Endothelial cell of umbilical vein (primary cell): Measurements from ENCODE around the gene SMTNL2. TPM values are rescaled to one million over a fixed set of nuclear protein-coding genes. Genes with fewer than 3 reads are reported as not detected.

Experiments used
- BruUV-seq: library from RNA; stranded (reverse); fragments of 400-500 nt; replicated peaks from 2 replicates; lab custom pipeline; 2021; lab: Mats Ljungman, UMichigan
- CTCF ChIA-PET: fragments of 300-600, 350-600 bp; sonication (Branson Sonifier 250); formaldehyde crosslinking; loops from one replicate; lab custom pipeline; 2021; ENCODE audit warnings: antibody characterized with exemption, inconsistent platforms; lab: Charles Lee
- POLR2A ChIA-PET: fragments of 300-600, 350-600 bp; sonication (Branson Sonifier 250); formaldehyde crosslinking; loops from one replicate; lab custom pipeline; 2021; ENCODE audit warnings: antibody characterized with exemption, inconsistent platforms; lab: Charles Lee
- DNase-seq: peaks from one replicate; pipeline ENCODE4 v3.0.0-alpha.2; 2011; ENCODE audit warnings: low read depth, low spot score
- FAIRE-seq: peaks from 2 replicates; lab custom pipeline; 2011; peaks lifted over from hg19 to GRCh38; lab: Jason Lieb, UNC
- H2AFZ ChIP-seq: 2 replicates; pipeline ENCODE4 v1.6.0; 2012; ENCODE audit warnings: low read depth, low read length, control low read depth, inconsistent platforms
- H3K27ac ChIP-seq: 2 replicates; pipeline ENCODE4 v1.5.1; 2011; ENCODE audit warnings: low read depth, mild to moderate bottlenecking, control low read depth, low read length, moderate library complexity; ENCODE audit not compliant: insufficient read depth
- H3K27me3 ChIP-seq, 2 experiments: 2 replicates each; pipeline versions ENCODE4 v1.6.0 to v1.6.1; 2011; ENCODE audit warnings: low read length in 2 of 2, mixed read lengths in 1 of 2; ENCODE audit not compliant: control insufficient read depth in 2 of 2, insufficient read depth in 2 of 2
- H3K36me3 ChIP-seq, 2 experiments: 2 replicates in 1 of 2; 3 replicates in 1 of 2; pipeline ENCODE4 v1.5.1; 2011; ENCODE audit warnings: low read length in 2 of 2, mild to moderate bottlenecking in 1 of 2, moderate library complexity in 1 of 2; ENCODE audit not compliant: control insufficient read depth in 2 of 2, insufficient read depth in 2 of 2; ENCODE audit errors: extremely low read depth in 1 of 2
- H3K4me1 ChIP-seq: 3 replicates; pipeline ENCODE4 v1.5.1; 2011; ENCODE audit warnings: mild to moderate bottlenecking, low read length; ENCODE audit not compliant: control insufficient read depth, insufficient read depth; ENCODE audit errors: extremely low read depth
- H3K4me2 ChIP-seq: 2 replicates; pipeline ENCODE4 v1.6.1; 2011; ENCODE audit warnings: low read length, control low read depth, mixed read lengths; ENCODE audit not compliant: insufficient read depth
- H3K4me3 ChIP-seq, 3 experiments: fragments of 200-600 bp in 1 of 3; sonication (generic), shearing (Covaris generic) in 1 of 3; replicated peaks in 1 of 3; 2 replicates each; pipeline ENCODE4 v1.5.1; 2011 to 2016; ENCODE audit warnings: control low read depth in 3 of 3, low read length in 3 of 3, mild to moderate bottlenecking in 2 of 3, inconsistent platforms in 1 of 3, low read depth in 1 of 3, moderate library complexity in 1 of 3; ENCODE audit not compliant: insufficient read depth in 1 of 3
- H3K79me2 ChIP-seq: 2 replicates; pipeline ENCODE4 v1.6.0; 2012; ENCODE audit warnings: low read length, inconsistent platforms; ENCODE audit not compliant: control insufficient read depth, insufficient read depth
- H3K9ac ChIP-seq: replicated peaks from 2 replicates; pipeline ENCODE3; 2011; ENCODE audit warnings: low read length, control low read depth; ENCODE audit not compliant: insufficient read depth; ENCODE audit errors: extremely low read depth
- H3K9me1 ChIP-seq: replicated peaks from 3 replicates; pipeline ENCODE4 v1.6.0; 2011; ENCODE audit warnings: mild to moderate bottlenecking, low read length; ENCODE audit not compliant: control insufficient read depth, insufficient read depth; ENCODE audit errors: extremely low read depth
- H3K9me3 ChIP-seq: replicated peaks from 2 replicates; pipeline ENCODE4 v1.5.1; 2012; ENCODE audit warnings: low read length, inconsistent platforms; ENCODE audit not compliant: control insufficient read depth, insufficient read depth
- H4K20me1 ChIP-seq: replicated peaks from 2 replicates; pipeline ENCODE3; 2011; ENCODE audit warnings: mild to moderate bottlenecking, low read length; ENCODE audit not compliant: control insufficient read depth, insufficient read depth; ENCODE audit errors: extremely low read depth
- EZH2 ChIP-seq: IDR thresholded peaks from 2 replicates; pipeline ENCODE4 v1.6.1; 2012; ENCODE audit warnings: borderline replicate concordance, low read depth, mild to moderate bottlenecking, moderate library complexity, low read length, inconsistent platforms; ENCODE audit not compliant: severe bottlenecking
- FOS ChIP-seq: IDR thresholded peaks from 2 replicates; pipeline ENCODE4 v1.6.1; 2011; ENCODE audit warnings: mild to moderate bottlenecking, low read length, moderate library complexity, borderline replicate concordance; ENCODE audit not compliant: insufficient read depth
- GATA2 ChIP-seq: IDR thresholded peaks from 2 replicates; pipeline ENCODE4 v1.7.0; 2011; ENCODE audit warnings: low read depth, mild to moderate bottlenecking, moderate library complexity, mixed read lengths, low read length; ENCODE audit not compliant: insufficient read length, insufficient read depth
- JUN ChIP-seq: IDR thresholded peaks from 2 replicates; pipeline ENCODE4 v1.6.1; 2011; ENCODE audit warnings: borderline replicate concordance, low read depth; ENCODE audit not compliant: insufficient read length, insufficient read depth
- MYC ChIP-seq: IDR thresholded peaks from one replicate; pipeline ENCODE4 v1.6.1; 2011; ENCODE audit warnings: mild to moderate bottlenecking, low read depth, low read length
- POLR2A ChIP-seq: IDR thresholded peaks from 2 replicates; pipeline ENCODE4 v1.6.1; 2012; ENCODE audit warnings: low read depth, mild to moderate bottlenecking, control low read depth, low read length
- POLR2AphosphoS5 ChIP-seq: IDR thresholded peaks from 2 replicates; pipeline ENCODE4 v1.6.1; 2012; ENCODE audit warnings: low read depth, mild to moderate bottlenecking, control low read depth, low read length, moderate library complexity; ENCODE audit not compliant: insufficient read depth
- dilution Hi-C: fragments of 300-500 bp; cut with MboI; formaldehyde crosslinking; loops from one replicate; pipeline ENCODE4 v1.15.0; 2019; ENCODE audit warnings: low sequenced_read_pairs; ENCODE audit not compliant: extremely low pct_ligation_motif_present
- intact Hi-C: fragments of 100-400 bp; cut with micrococcal nuclease; formaldehyde crosslinking; loops from one replicate; pipeline ENCODE4 v1.10.0; 2022
- polyA plus RNA-seq, 4 experiments: library from polyadenylated mRNA; depleted of rRNA in 3 of 4; stranded (reverse) in 3 of 4; unstranded in 1 of 4; fragments of >200 nt; gene quantifications; 2 replicates each; pipeline versions ENCODE4 v1.2.1 to v1.2.3, GENCODE V29; 2011 to 2012; ENCODE audit warnings: missing spikeins in 1 of 4
- total RNA-seq: library from RNA; stranded (reverse); gene quantifications from 2 replicates; pipeline ENCODE4 v1.2.3, GENCODE V29; 2021
- TF ChIP-seq, protein P1 (sequence below), 2 donors: IDR thresholded peaks; 1 replicate in 1 of 2; 2 replicates in 1 of 2; pipeline ENCODE4 v1.5.1; 2011; ENCODE audit warnings: low read length in 2 of 2, mild to moderate bottlenecking in 2 of 2, moderate library complexity in 2 of 2, control low read depth in 1 of 2, inconsistent platforms in 1 of 2, low read depth in 1 of 2; ENCODE audit not compliant: insufficient read depth in 1 of 2; ENCODE audit errors: extremely low read depth in 1 of 2
- TF ChIP-seq, protein P2 (sequence below): IDR thresholded peaks from 2 replicates; pipeline ENCODE4 v1.6.1; 2011; ENCODE audit not compliant: insufficient read depth, insufficient read length

SMTNL2 gene
- total and polyA plus RNA-seq, 2 donors (not counting 3 experiments of a cell fraction or from before 2014, with no cell fraction given) = not detected

DNA sequence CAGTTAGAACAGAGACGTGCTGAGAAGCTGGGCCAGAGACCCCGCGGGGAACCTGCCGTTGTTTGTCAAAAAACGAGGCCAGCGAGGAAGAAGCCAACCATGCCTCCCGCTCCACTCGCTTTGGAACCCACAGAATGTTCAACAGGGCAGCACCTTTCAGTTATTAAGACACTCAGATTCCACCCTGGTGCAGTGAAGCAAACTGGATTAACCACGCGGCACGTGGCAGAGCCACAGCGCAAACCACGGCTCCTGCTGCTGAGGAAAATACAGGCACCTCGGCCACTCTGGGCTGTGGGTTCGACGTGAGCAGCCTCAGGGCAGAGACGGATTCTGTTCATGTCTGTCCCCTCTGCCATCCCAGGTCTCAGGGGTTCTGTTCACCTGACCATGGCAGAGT, 32.8 kb downstream of the SMTNL2 start:
- no peaks in the 10 kb centered on the region for H3K9me1 ChIP-seq
- intact Hi-C loops (no loop called here), dilution Hi-C loops (no loop called here)
- H3K9me3 ChIP-seq = no peaks in the 10 kb centered on the region
- BruUV-seq = no TSS peak
- no peaks in the 10 kb centered on the region for H3K4me1 ChIP-seq
- ChIA-PET POLR2A (no interaction called here), CTCF (interaction anchor here (1.0 to 1.3 kb wide), 2 partner anchors 8 to 10 kb away, joined by 3 read pairs; no protein-coding TSS in a partner anchor)
- no peaks in the 10 kb centered on the region for H3K79me2 ChIP-seq
- no peaks in the 10 kb centered on the region for H3K36me3 ChIP-seq
- FAIRE-seq (no peak), DNase-seq (no peak)
- TF ChIP-seq FOS (no peak), EZH2 (no peak), POLR2AphosphoS5 (no peak), JUN (no peak), POLR2A (no peak), MYC (no peak), GATA2 (no peak)
- TF ChIP-seq, protein P1, sequence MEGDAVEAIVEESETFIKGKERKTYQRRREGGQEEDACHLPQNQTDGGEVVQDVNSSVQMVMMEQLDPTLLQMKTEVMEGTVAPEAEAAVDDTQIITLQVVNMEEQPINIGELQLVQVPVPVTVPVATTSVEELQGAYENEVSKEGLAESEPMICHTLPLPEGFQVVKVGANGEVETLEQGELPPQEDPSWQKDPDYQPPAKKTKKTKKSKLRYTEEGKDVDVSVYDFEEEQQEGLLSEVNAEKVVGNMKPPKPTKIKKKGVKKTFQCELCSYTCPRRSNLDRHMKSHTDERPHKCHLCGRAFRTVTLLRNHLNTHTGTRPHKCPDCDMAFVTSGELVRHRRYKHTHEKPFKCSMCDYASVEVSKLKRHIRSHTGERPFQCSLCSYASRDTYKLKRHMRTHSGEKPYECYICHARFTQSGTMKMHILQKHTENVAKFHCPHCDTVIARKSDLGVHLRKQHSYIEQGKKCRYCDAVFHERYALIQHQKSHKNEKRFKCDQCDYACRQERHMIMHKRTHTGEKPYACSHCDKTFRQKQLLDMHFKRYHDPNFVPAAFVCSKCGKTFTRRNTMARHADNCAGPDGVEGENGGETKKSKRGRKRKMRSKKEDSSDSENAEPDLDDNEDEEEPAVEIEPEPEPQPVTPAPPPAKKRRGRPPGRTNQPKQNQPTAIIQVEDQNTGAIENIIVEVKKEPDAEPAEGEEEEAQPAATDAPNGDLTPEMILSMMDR (IDR thresholded peaks at IDR 0.05; ENCODE audit: extremely low read depth in 1 of 2, insufficient read depth in 1 of 2, low read depth in 1 of 2, low read length in 2 of 2) = no peak
- TF ChIP-seq, protein P2, sequence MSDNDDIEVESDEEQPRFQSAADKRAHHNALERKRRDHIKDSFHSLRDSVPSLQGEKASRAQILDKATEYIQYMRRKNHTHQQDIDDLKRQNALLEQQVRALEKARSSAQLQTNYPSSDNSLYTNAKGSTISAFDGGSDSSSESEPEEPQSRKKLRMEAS = no peak
- H4K20me1 ChIP-seq = no peaks in the 10 kb centered on the region
- no peak overlapping the region for H3K4me2 ChIP-seq
- H3K4me3 ChIP-seq = no peak overlapping the region
- H3K27me3 ChIP-seq = peaks cover 0 to 13% of the 10 kb centered on the region in 2 experiments
- H3K9ac ChIP-seq = no peak overlapping the region
- no peak overlapping the region for H3K27ac ChIP-seq
- no peak overlapping the region for H2AFZ ChIP-seq
